HUES64 (cell line): ENCODE data around the gene TACC2.

Source experiments
- H3K27ac ChIP-seq: 2 replicates; pipeline ENCODE4 v1.7.0; 2013; ENCODE audit warnings: low read depth, low read length, inconsistent platforms
- H3K27me3 ChIP-seq: 2 replicates; pipeline ENCODE4 v1.6.1; 2013; ENCODE audit warnings: mild to moderate bottlenecking, low read length; ENCODE audit not compliant: insufficient read depth
- H3K36me3 ChIP-seq: 2 replicates; pipeline ENCODE4 v1.6.1; 2013; ENCODE audit warnings: mild to moderate bottlenecking, low read length; ENCODE audit not compliant: insufficient read depth
- H3K4me1 ChIP-seq: 2 replicates; pipeline ENCODE4 v1.6.1; 2013; ENCODE audit warnings: mild to moderate bottlenecking, low read length, moderate library complexity; ENCODE audit not compliant: insufficient read depth
- H3K4me3 ChIP-seq: 2 replicates; pipeline ENCODE4 v1.5.1; 2013; ENCODE audit warnings: mild to moderate bottlenecking, low read length, moderate library complexity
- H3K9ac ChIP-seq: 2 replicates; pipeline ENCODE4 v1.6.1; 2013; ENCODE audit warnings: mild to moderate bottlenecking, low read depth, low read length
- H3K9me3 ChIP-seq: 2 replicates; pipeline ENCODE4 v1.6.1; 2013; ENCODE audit warnings: low read depth, low read length; ENCODE audit not compliant: insufficient read depth
- WGBS: fragments of 150-250, 120-280 bp; methylation state at CpG from one replicate; pipeline ENCODE4 v1.1.7; 2013; ENCODE audit warnings: missing lambda C conversion rate; 5-methylcytosine and 5-hydroxymethylcytosine counted together

Gene TACC2

GRCh38 chr10:122298206-122298597, 309.2 kb downstream of the TACC2 start:
- Histone ChIP-seq H3K27me3 (no peaks in the 10 kb centered on the region), H3K4me3 (no peak overlapping the region), H3K9me3 (no peaks in the 10 kb centered on the region), H3K36me3 (no peaks in the 10 kb centered on the region), H3K9ac (no peak overlapping the region), H3K4me1 (peaks cover 5% of the 10 kb centered on the region; the same call in 1 of the 2 replicates), H3K27ac (no peak overlapping the region)
- 94% methylated on average over 6 of the region's 6 CpGs for WGBS

- no peak overlapping the region for H3K9ac ChIP-seq
These were observed 309.8 kb downstream of the TACC2 start for GRCh38 chr10:122298598-122299301.

DNA sequence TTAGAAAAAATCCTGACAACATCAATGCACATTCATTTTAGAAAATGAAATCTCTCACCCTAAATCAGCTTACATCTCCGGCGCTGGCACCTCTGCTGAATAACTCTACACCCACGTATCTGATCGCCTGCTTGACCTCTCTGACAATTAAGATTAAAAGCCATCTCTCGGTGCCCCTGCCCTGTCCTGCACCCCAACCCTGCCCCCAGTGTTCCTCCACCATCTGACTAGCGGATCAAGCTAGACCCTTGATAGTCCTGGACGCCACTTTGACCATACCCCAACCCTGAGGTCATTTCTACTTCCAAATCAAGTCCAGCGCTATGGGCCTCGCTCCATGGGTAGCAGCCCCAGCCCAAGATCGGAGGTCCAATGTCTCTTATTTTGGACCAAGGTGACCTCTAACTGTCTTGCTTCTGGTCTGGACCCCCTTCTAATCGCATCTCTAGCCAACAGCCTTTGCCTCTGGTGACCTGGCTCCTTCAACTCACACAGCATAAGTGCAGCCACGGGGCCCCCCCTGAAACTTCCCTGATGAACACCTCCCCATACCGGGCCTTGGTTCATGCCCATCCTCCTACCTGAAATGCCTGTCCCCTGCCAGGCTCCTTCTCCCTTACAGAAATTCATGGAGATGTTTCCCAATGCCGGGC, 310.6 kb downstream of the TACC2 start:
- Histone ChIP-seq H3K4me1 (no peaks in the 10 kb centered on the region), H3K4me3 (no peak overlapping the region), H3K27ac (no peak overlapping the region), H3K27me3 (no peaks in the 10 kb centered on the region), H3K9ac (no peak overlapping the region), H3K9me3 (no peaks in the 10 kb centered on the region), H3K36me3 (no peaks in the 10 kb centered on the region)
- 94% methylated on average over 14 of the region's 14 CpGs for WGBS

More at GRCh38 chr10:122298598-122299301, 309.8 kb downstream of the TACC2 start:
- 39% methylated on average over 15 of the region's 15 CpGs for WGBS
- Histone ChIP-seq H3K27ac (no peak overlapping the region), H3K4me3 (no peak overlapping the region), H3K36me3 (no peaks in the 10 kb centered on the region), H3K9me3 (no peaks in the 10 kb centered on the region), H3K4me1 (peaks cover 2% of the 10 kb centered on the region; the same call in 1 of the 2 replicates), H3K27me3 (no peaks in the 10 kb centered on the region)

GRCh38 chr10:122301055-122301810, 312.3 kb downstream of the TACC2 start:
- Histone ChIP-seq H3K4me3 (no peak overlapping the region), H3K36me3 (no peaks in the 10 kb centered on the region), H3K27ac (no peak overlapping the region), H3K9ac (no peak overlapping the region), H3K4me1 (no peaks in the 10 kb centered on the region), H3K27me3 (no peaks in the 10 kb centered on the region), H3K9me3 (0 out of 2 replicates have a peak, but pooled peaks cover 3% of the 10 kb centered on the region)
- 89% methylated on average over 12 of the region's 12 CpGs for WGBS

GRCh38 chr10:122301811-122302115, 312.8 kb downstream of the TACC2 start:
- Histone ChIP-seq H3K4me3 (no peak overlapping the region), H3K27me3 (no peaks in the 10 kb centered on the region), H3K27ac (no peak overlapping the region), H3K36me3 (no peaks in the 10 kb centered on the region), H3K4me1 (no peaks in the 10 kb centered on the region), H3K9ac (no peak overlapping the region), H3K9me3 (0 out of 2 replicates have a peak, but pooled peaks cover 3% of the 10 kb centered on the region)
- 96% methylated on average over 7 of the region's 7 CpGs for WGBS

DNA sequence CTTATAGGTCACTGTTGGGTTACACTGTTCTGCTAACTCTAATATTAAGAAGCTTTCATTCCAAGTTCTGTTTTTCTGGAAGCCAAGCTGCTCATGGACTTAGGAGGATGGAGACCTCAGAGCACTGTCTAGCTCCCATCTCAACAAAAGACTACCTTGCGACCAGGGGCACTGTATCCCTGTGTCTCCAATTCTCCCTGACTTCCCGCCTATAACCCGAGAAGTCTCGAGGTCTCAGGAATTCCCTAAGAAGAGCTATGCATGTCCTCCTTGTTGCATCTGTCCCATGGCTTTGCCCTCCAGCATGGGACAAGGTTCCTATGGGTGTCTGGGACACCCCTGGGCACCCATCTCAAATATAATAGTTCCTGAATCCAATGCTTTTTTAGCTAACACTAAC, 313.4 kb downstream of the TACC2 start:
- 0 out of 2 replicates have a peak, but pooled peaks cover 3% of the 10 kb centered on the region for H3K9me3 ChIP-seq
- H3K27ac ChIP-seq = no peak overlapping the region
- no peaks in the 10 kb centered on the region for H3K36me3 ChIP-seq
- no peaks in the 10 kb centered on the region for H3K27me3 ChIP-seq
- no peak overlapping the region for H3K4me3 ChIP-seq
- no peak overlapping the region for H3K9ac ChIP-seq
- no peaks in the 10 kb centered on the region for H3K4me1 ChIP-seq
- WGBS = 95% methylated on average over 4 of the region's 4 CpGs

- no peaks in the 10 kb centered on the region for H3K27me3 ChIP-seq
- no peaks in the 10 kb centered on the region for H3K36me3 ChIP-seq
- no peaks in the 10 kb centered on the region for H3K4me1 ChIP-seq
- H3K9me3 ChIP-seq = 0 out of 2 replicates have a peak, but pooled peaks cover 3% of the 10 kb centered on the region
- H3K27ac ChIP-seq = no peak overlapping the region
- H3K9ac ChIP-seq = no peak overlapping the region
- WGBS = 86% methylated on average over 3 of the region's 9 CpGs
- no peak overlapping the region for H3K4me3 ChIP-seq
These were observed 314.5 kb downstream of the TACC2 start for GRCh38 chr10:122303271-122304053.
